Ovary (tissue), 9 donors: Measurements from ENCODE around the gene SIRT2. TPM values are rescaled to one million over a fixed set of nuclear protein-coding genes. Genes with fewer than 3 reads are reported as not detected.

Experiments
- DNase-seq, 5 donors: peaks; one replicate each; pipeline ENCODE4 v3.0.0-alpha.2; 2019 to 2020
- H3K27ac ChIP-seq, 2 donors: fragments of 200-600 bp; one replicate each; pipeline versions ENCODE4 v1.5.1 to v1.8.0; 2019 to 2022
- H3K27me3 ChIP-seq: fragments of 200-600 bp; one replicate; pipeline ENCODE4 v1.8.0; 2022
- H3K36me3 ChIP-seq: fragments of 200-600 bp; sonication (generic); one replicate; pipeline ENCODE4 v1.5.1; 2019
- H3K4me1 ChIP-seq: one replicate; pipeline ENCODE4 v1.8.1; 2013; ENCODE audit warnings: mild to moderate bottlenecking, moderate library complexity; ENCODE audit not compliant: insufficient read depth
- H3K4me3 ChIP-seq: fragments of 200-600 bp; sonication (generic); one replicate; pipeline ENCODE4 v1.5.1; 2017
- H3K9me3 ChIP-seq, 2 donors: fragments of 200-600 bp in 1 of 2; sonication (generic) in 1 of 2; one replicate each; pipeline versions ENCODE4 v1.5.1 to v1.8.1; 2013 to 2019; ENCODE audit warnings: mild to moderate bottlenecking in 1 of 2, moderate library complexity in 1 of 2
- EP300 ChIP-seq: sonication (generic); formaldehyde crosslinking; IDR thresholded peaks from one replicate; pipeline ENCODE4 v1.6.1; 2017; ENCODE audit warnings: antibody characterized with exemption
- POLR2A ChIP-seq: fragments of 450-650 bp; IDR thresholded peaks from one replicate; pipeline ENCODE4 v1.6.1; 2017; ENCODE audit warnings: antibody characterized with exemption, mild to moderate bottlenecking, moderate library complexity
- WGBS, 3 donors: extraction: QIAGEN DNeasy Blood & Tissue Kit in 1 of 3; methylation state at CpG; one replicate each; pipeline versions ENCODE4 v1.1.5 to v1.1.7; 2013 to 2017; 5-methylcytosine and 5-hydroxymethylcytosine counted together
- intact Hi-C, 4 donors: fragments of 100-400 bp; cut with DNase I; formaldehyde crosslinking; loops; one replicate each; pipeline versions ENCODE4 v1.11.0 to v1.15.1; 2022 to 2023
- polyA plus RNA-seq, 2 donors: library from polyadenylated mRNA; stranded (reverse); fragments of 200-250 nt in 1 of 2; fragments of 350-450 nt in 1 of 2; fragmentation: Illumina TruSeq in 1 of 2; extraction: RNeasy Lipid Tissue Mini Kit (QIAGEN cat#74804) in 1 of 2; gene quantifications; one replicate each; pipeline ENCODE4 v1.2.3, GENCODE V29; 2013 to 2014
- total RNA-seq, 7 donors: library from RNA; depleted of rRNA in 2 of 7; stranded (reverse); fragments of >200 nt in 2 of 7; fragmentation: NEBNext Ultra II Directional in 3 of 7; extraction: Animal tissue kit (Norgen Biotek cat#: 25700) in 3 of 7; gene quantifications; one replicate each; pipeline versions ENCODE4 v1.1.0 to v1.2.4, GENCODE V29; 2016 to 2023
- TF ChIP-seq, protein P1 (sequence below), 3 donors: fragments of 450-650 bp in 2 of 3; fragments of 200-600 bp in 1 of 3; IDR thresholded peaks; one replicate each; pipeline versions ENCODE4 v1.5.1 to v1.8.0; 2016 to 2022; ENCODE audit warnings: antibody characterized with exemption in 3 of 3, mild to moderate bottlenecking in 1 of 3
- donor health status: DM: no; HTN: no; CAD: no; lungs with moderate emphysema.
- donor health status: DM: no; HTN: no; CAD: no.
- donor health status: Bipolar disorder and iron deficiency.
- donor health status: DM: yes; HTN: yes; CAD: no.
- donor health status: DM: no; HTN: no; CAD: no.
- donor health status: DM: yes; HTN: yes; CAD: no.

Gene SIRT2
- total and polyA plus RNA-seq, 9 donors: 46.1 to 64.9 (median 55.7) TPM

GRCh38 chr19:38913958-38914357 lies 14.5 kb upstream of the SIRT2 start:
- no peak overlapping the region for H3K27ac ChIP-seq
- 87 to 91% (median 91%) methylated on average over 8 of the region's 8 CpGs for WGBS, 3 donors
- no peaks in the 10 kb centered on the region for H3K36me3 ChIP-seq
- H3K4me1 ChIP-seq: no peaks in the 10 kb centered on the region
- H3K9me3 ChIP-seq: no peaks in the 10 kb centered on the region
- TF ChIP-seq, protein P1, sequence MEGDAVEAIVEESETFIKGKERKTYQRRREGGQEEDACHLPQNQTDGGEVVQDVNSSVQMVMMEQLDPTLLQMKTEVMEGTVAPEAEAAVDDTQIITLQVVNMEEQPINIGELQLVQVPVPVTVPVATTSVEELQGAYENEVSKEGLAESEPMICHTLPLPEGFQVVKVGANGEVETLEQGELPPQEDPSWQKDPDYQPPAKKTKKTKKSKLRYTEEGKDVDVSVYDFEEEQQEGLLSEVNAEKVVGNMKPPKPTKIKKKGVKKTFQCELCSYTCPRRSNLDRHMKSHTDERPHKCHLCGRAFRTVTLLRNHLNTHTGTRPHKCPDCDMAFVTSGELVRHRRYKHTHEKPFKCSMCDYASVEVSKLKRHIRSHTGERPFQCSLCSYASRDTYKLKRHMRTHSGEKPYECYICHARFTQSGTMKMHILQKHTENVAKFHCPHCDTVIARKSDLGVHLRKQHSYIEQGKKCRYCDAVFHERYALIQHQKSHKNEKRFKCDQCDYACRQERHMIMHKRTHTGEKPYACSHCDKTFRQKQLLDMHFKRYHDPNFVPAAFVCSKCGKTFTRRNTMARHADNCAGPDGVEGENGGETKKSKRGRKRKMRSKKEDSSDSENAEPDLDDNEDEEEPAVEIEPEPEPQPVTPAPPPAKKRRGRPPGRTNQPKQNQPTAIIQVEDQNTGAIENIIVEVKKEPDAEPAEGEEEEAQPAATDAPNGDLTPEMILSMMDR (IDR thresholded peaks at IDR 0.05): no peak
- TF ChIP-seq EP300 (no peak), POLR2A (no peak)
- no peaks in the 10 kb centered on the region for H3K27me3 ChIP-seq
- H3K4me3 ChIP-seq: no peak overlapping the region
- intact Hi-C loops: loop anchor here in 2 of 4 donors (10.0 kb wide), 3 partner anchors 369 to 509 kb away; partner anchors contain the start of gene FAM98C (in 1 of the 2)
- DNase-seq: no peak

DNA sequence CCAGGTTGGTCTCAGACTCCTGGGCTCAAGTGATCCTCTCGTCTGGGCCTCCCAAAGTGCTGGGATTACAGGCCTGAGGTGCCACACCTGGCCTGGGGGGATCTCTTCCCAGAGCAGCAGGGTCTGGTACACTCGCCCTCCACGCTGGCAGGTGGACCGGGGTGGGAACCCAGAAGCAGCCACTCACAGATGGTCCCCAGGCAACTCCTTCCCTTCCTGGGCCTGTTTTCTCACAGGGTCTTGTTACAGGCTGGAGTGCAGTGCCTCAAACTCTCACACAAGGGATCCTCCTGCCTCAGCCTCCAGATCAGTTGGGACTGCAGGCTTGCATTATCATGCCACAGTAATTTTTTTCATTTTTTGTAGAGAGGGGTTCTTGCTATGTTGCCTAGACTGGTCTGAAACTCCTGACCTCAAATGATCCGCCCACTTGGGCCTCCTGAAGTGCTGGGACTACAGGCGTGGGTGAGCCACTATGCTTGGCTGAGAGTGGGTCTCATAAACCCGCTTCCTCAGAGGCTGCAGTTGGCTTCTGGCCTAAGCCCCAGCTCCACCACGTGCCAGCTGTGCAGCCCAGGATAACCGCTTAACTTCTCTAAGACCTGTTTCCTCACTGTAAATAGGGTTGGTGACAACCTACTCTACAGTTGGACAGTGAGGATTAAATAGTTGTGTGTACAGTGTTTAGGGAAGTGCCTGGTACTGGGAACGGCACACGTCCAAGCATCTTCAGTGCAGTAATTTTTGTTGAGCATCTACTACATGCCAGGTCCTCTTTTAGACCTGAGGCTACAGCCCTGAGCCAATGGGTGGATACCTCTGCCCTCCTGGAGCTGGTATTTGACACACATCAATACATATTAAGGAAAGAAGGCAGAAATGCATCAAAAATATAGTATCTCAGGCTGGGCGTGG lies 13.4 kb upstream of the SIRT2 start:
- Histone ChIP-seq H3K27ac (no peak overlapping the region), H3K36me3 (no peaks in the 10 kb centered on the region), H3K4me3 (no peak overlapping the region), H3K27me3 (no peaks in the 10 kb centered on the region), H3K4me1 (no peaks in the 10 kb centered on the region), H3K9me3 (no peaks in the 10 kb centered on the region)
- intact Hi-C loops: loop anchor here in 2 of 4 donors (10.0 kb wide), 3 partner anchors 368 to 508 kb away; partner anchors contain the start of gene FAM98C (in 1 of the 2)
- TF ChIP-seq EP300 (no peak), POLR2A (no peak)
- TF ChIP-seq, protein P1 (IDR thresholded peaks at IDR 0.05): no peak
- DNase-seq: no peak
- 64 to 66% (median 66%) methylated on average over 12 of the region's 12 CpGs for WGBS, 3 donors

- no peak overlapping the region for H3K27ac ChIP-seq
- intact Hi-C loops: loop anchor here in 2 of 4 donors (10.0 kb wide), 3 partner anchors 367 to 507 kb away; partner anchors contain the start of gene FAM98C (in 1 of the 2)
- no peak overlapping the region for H3K4me3 ChIP-seq
- H3K4me1 ChIP-seq: no peaks in the 10 kb centered on the region
- no peaks in the 10 kb centered on the region for H3K27me3 ChIP-seq
- no peak for DNase-seq
- H3K36me3 ChIP-seq: no peaks in the 10 kb centered on the region
- H3K9me3 ChIP-seq: no peaks in the 10 kb centered on the region
- WGBS, 3 donors: 39 to 62% (median 44%) methylated on average over 9 to 16 of the region's 16 CpGs
- TF ChIP-seq, protein P1 (IDR thresholded peaks at IDR 0.05): no peak
- TF ChIP-seq EP300 (no peak), POLR2A (no peak)
Measured at GRCh38 chr19:38911388-38912001, 12.1 kb upstream of the SIRT2 start.

GRCh38 chr19:38910488-38910887 lies 11.1 kb upstream of the SIRT2 start:
- intact Hi-C loops: loop anchor here in 2 of 4 donors (10.0 kb wide), 3 partner anchors 366 to 506 kb away; partner anchors contain the start of gene FAM98C (in 1 of the 2)
- 93 to 94% (median 94%) methylated on average over 12 of the region's 12 CpGs for WGBS, 3 donors
- no peak for DNase-seq

More at GRCh38 chr19:38910488-38910887, 11.1 kb upstream of the SIRT2 start:
- TF ChIP-seq, protein P1 (IDR thresholded peaks at IDR 0.05): no peak
- Histone ChIP-seq H3K4me3 (no peak overlapping the region), H3K4me1 (no peaks in the 10 kb centered on the region), H3K36me3 (no peaks in the 10 kb centered on the region), H3K9me3 (no peaks in the 10 kb centered on the region), H3K27me3 (no peaks in the 10 kb centered on the region), H3K27ac (no peak overlapping the region)
